ENCODE measurements around the gene RASGEF1B.

GRCh38 chr4:81512757-81513501, 41.2 kb upstream of the RASGEF1B start:
- TF ChIP-seq YY1 (IDR thresholded peaks at IDR 0.05; ENCODE audit: insufficient read depth, insufficient replicate concordance, low read depth, low read length) = no peak
- TF ChIP-seq PREB (CRISPR knock-in tag; IDR thresholded peaks at IDR 0.05) = no peak
- TF ChIP-seq NR2C2 (CRISPR knock-in tag; IDR thresholded peaks at IDR 0.05; ENCODE audit: borderline replicate concordance) = no peak
- TF ChIP-seq FOXO4 (CRISPR knock-in tag; conservative IDR thresholded peaks at IDR 0.05) = no peak
- TF ChIP-seq HOXA9 (CRISPR knock-in tag; IDR thresholded peaks at IDR 0.05; ENCODE audit: borderline replicate concordance) = no peak
- TF ChIP-seq FOXA1 (IDR thresholded peaks at IDR 0.05) = no peak
- TF ChIP-seq FOXA1 (CRISPR knock-in tag; IDR thresholded peaks at IDR 0.05) = no peak

Measured in HepG2 (cell line).